ENCODE data around the gene NTF3.

Gene NTF3

DNA sequence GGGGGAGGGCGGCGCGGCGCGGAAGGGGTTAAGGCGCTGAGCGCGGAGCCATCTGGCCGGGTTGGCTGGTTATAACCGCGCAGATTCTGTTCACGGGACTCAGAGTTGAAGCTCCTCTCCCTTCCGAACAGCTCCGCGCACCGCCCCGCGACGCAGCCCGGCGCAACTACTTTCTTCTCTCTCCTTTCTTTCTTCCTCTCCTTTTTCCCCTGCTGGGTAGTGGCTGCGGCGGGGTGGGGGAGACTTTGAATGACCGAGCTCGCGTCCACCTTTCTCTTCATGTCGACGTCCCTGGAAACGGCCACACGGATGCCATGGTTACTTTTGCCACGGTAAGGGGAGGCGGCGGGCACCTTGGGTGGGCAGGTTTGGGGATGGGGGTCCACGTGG, at the start of gene NTF3:
Gene NTF3 (plus strand): TSS at position 98 of the 390 bp plus-strand sequence. CDS start 217 bp downstream, at position 315.
- no peak for DNase-seq (ENCODE audit: low read depth in 2 of 2)

DNA sequence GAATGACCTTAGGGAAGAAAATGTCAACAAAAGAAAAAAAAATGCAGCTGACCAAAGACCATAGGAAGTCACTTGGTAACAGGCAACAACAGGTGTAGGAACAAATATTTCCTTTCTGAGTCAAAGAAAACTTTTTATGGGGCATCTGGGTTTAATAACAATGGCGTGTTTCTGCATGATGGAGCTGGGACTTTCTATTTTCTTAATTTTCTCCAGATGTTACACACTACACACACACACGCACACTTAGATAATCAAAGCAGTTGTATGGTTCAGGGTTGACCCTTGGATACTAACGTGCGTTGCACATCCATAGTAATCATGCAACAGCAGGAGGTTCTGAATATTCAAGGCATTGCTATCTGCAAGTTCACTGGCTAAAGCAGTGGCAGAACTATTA, 47.9 kb upstream of the NTF3 start:
- no peak for DNase-seq (ENCODE audit: low read depth in 2 of 2)

DNA sequence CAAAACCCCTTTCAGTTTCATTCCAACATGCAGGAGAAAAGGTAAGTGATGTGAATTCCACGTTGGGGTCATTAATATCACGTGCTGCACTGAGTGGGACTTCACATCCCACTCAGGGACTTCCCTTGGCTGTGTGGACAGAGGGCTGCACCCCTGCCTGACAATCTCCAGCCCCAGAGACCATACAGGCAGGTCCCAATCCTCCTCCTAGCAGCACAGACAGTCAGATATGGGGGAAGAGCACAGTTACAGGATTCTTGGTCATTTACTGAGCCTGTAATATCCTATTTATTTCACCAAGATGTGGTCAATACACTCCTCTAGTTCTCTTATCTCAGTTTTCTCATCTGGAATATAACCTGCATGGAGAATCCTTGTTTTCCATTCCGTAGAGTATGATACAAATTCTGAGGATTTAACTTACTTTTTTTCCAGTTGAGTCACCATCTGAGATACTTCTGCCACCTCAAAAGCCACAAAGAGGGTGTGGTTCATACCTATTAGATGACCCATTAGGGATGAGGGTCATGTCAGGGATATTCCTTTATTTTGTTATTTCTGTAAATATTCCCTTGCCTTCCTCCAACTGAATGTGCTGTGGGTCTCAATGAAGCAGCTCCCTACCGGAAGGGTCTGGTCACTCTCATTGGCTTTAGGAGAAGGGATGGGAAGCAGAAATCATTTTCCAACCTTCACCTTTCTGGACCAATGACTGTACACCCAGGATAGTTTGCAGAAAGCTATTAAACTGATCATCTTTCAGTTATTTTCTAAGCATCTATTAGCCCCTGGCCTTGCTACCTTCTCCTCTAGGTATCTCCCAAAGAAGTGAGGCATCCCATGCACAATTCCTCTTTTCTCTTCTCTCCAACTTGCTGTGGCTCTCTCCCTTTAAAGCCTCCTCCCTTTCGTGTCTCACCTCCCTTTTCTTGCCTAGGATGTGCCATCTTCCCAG, 43.0 kb upstream of the NTF3 start:
- no peak for DNase-seq (ENCODE audit: low read depth in 2 of 2)

GRCh38 chr12:5390174-5390799, 41.6 kb upstream of the NTF3 start:
- DNase-seq (ENCODE audit: low read depth in 2 of 2) = no peak

DNA sequence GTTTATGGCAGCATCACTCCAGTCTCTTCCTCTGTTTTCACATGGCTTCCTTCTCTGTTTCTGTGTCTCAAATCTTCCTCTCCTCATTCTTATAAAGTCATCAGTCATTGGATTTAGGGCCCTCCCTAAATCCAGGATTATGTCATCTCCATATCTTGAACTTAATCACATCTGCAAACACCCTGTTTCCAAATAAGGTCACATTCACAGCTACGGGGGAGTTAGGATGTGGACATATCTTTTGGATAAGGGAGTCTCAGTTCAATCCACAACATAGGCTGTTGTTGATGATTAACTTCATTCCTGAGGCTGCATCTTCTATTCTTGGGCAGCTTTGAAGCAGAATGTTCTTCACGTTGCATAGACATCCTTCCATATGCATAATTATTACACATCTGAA, 40.3 kb upstream of the NTF3 start:
- no peak for DNase-seq (ENCODE audit: low read depth in 2 of 2)

GRCh38 chr12:5392961-5393360, 38.9 kb upstream of the NTF3 start:
- DNase-seq (ENCODE audit: low read depth in 2 of 2) = no peak

- DNase-seq (ENCODE audit: low read depth in 2 of 2) = no peak
These were observed 36.3 kb upstream of the NTF3 start for GRCh38 chr12:5395443-5396271.

DNA sequence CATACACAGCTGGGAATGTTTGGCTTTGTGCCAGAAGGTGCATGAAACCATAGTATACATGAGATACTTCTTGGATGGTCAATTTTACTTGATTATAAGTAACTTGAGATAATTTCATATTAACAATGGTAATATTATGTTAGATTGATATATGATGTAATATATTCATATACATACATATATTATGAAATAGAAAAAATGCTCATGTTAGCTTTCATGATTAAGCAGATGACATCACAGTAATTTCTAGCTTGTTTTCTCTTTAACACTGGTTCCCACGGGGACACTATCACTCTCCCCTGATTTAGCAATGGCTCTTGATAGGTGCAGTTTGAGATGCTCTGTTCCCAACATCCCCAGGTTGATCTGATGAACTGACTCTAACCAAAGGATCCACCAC, 35.4 kb upstream of the NTF3 start:
- no peak for DNase-seq (ENCODE audit: low read depth in 2 of 2)

DNA sequence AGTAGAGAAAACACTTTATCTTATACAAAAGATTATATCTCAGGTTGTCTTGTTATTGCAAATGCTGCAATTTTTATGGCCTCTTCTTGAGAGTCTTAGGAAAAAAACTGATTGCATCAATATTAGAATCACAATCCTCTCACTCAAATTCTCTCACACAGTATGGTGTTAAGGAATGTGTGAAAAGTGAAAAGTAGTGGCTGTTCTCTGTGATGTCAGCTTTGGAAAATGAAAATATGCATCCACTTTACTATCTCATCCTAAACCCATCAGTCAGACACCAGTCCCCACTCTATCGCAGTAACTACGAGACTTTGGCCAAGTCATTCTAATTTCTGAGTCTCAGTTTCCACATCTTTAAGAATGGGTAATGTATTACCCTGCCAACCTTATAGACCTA, 32.6 kb upstream of the NTF3 start:
- DNase-seq (ENCODE audit: low read depth in 2 of 2) = no peak

DNA sequence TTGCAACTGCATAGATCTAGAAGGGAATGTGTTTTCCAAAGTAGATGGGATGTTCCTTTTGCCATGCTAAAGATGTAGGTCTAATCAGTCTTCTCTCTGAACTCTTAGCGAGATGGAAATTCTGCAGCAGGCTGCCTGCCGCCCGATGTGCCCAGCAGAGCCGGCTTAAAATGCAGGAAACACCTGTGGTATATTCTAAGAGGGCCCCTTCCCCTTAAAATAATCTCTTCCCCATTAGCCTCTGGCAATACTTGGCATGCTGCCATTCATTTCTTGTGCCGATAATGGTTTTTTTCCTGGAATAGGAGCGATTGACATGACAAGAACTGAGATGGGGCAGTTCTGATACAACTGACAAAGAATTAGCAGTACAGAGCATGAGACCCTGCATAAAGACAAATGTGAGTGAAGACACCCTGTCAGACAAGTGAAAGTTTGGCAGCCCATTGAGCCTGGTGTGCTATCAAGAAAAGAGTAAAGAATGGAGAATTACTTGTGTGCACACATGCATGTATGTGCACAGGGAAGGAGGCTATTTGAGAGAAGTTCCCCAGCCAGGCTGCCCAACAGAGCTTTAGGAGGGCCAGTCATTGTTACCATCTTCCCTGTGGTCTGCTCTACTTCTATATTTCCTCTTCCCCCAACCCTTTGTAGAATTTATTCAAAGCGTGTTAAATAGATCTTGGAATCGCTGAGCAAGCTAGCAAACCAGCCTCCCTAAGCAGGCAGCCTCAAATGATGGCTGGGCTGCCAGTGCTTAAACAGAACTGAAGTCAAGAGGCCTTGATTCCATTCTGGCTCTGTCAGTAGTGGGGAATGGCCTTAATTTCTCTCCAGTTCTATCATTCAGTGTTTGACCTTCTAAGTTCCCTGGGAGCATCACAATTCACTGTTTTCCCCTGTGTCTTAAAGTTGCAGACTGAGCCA, 29.6 kb upstream of the NTF3 start:
- DNase-seq (ENCODE audit: low read depth in 2 of 2) = no peak

GRCh38 chr12:5403411-5403810, 28.5 kb upstream of the NTF3 start:
- DNase-seq (ENCODE audit: low read depth in 2 of 2) = no peak

DNA sequence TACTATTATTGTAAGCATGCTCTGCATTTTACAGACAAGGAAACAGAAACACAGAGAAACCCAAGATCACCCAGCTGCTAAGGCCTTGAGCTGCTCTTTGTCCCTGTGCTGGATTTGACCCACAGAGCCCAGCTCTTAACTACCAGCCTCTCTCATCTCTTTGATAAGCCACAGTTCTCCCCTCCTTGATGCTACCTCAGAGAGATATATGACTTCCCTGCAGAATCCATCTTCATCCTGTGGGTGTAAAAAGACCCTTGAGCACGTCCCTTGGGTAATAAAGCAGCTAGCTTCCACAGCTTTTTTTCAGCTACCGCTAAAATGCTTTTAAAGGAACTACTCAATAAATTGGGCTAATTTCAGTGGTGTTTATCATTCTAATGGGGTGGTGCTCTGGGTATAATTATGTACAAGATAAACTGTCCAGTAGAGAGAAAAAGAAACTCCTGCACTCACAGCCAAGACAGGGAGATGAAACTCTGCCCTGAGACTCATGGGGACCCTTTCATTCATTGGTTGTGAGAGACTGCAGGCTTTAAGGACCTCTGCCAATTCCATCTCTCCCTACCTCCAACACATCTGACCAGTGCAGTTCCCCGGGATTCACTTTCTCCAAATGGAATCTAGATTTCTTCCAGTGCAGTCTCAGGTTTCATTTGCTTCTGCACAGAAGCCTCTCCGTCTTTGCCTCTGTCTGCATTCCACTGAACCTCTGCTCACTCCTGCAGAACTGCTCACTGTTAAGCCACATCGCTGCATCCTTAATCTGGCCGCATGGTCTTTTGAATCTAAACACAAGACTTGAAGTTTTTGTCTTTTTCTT, 24.7 kb upstream of the NTF3 start:
- no peak for DNase-seq (ENCODE audit: low read depth in 2 of 2)

DNA sequence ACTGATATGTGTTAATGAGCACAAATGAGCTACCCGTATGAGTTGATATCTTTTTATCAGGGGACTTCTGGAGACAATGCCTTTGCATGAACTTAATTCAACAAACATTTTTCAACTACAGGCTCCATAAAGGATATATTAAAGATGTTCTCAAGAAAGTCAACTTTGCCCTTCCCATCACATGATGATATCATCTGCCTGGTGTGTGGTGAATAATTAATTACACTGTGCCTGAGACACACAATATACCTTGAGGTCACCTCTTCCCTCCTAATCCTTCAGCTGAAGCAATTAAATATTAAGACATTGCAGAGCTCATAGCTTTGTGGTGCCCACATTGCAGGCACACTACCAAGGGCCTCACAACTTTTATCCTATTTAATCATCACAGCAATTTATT, 22.3 kb upstream of the NTF3 start:
- no peak for DNase-seq (ENCODE audit: low read depth in 2 of 2)

- no peak for DNase-seq (ENCODE audit: low read depth in 2 of 2)
These were observed 15.3 kb upstream of the NTF3 start for GRCh38 chr12:5416571-5416970.

GRCh38 chr12:5417500-5417899, 14.4 kb upstream of the NTF3 start:
- DNase-seq (ENCODE audit: low read depth in 2 of 2) = no peak

DNA sequence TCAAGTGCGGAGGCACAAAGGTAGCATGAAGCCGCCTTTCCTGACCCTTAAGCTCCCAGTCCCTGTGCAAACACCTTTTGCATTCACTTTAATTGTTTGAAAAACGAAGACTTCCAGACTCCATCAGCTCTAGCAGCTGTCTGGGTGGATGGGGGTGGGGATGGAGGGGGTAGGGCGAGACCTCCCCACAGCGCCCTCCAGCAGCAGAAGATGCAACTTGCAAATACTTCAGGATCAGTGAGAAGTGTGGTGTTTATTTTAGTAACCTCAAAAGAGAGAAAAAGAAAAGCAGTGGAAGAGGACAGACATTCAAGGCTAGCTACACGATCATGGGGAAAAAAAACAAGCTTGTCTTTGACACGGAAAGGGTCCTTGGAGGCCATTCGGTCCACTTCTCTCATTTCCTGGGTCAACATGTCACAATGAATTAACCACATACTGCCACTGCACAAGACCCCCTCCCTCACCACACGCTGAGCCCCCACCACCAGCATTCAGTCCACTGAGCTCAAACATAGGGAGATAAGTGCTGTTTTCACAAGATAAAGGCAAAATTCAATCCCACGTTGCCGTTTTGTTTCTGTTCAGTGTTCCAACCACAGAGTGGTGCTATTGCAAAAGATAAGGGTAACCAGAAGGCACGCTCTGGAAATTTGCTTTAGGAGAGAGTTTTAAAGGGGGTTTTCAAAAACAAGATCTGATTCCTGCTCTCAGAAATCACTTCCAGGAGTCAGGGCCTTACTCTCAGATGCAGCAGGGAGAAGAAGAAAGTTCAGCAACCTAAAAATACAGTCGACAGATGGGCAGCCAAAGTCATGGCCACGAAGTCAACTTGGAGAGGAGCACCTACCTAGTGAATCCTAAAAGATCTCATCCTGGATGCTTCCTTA, 3.3 kb upstream of the NTF3 start:
- DNase-seq (ENCODE audit: low read depth in 2 of 2) = no peak

DNA sequence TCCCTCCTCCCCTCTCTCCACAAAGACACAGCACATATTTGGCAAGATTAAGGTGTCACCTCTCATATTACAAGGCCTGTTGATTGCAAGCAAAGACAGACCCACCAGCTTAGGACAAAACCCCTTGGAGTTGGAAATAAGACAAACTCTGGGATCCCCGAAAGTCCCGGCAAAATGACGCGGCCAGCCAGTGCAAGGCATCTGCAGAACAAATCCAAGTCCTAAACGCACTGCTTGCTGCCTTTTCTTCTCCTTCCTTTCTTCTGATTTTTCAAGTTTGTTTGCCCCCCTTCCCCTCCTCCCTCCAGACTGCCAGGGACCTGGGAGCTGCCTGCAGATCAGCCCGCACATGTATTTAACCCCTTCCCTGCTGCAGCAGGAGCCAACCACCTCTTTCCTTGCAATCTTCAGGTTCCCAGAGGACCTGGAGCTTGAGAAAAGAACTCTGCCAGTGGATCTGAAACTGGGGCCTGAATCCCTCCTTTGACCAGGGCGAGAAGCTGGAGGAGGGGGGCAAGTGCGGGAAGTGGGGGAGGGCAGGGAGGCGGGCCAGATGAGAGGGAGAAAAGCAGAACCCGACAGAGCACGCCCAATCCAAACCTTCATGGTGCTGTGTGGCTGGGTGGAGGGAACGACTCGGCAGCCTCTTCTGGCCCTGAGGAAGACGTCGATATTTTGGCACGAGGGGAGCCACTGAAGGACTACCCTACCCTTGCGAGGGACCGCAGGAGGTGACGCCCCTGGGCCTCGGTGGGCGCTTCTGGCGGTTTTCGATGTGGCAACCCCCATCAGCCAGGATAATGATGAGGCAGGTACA, 2.0 kb upstream of the NTF3 start:
- no peak for DNase-seq (ENCODE audit: low read depth in 2 of 2)
